Colonic mucosa (tissue), 4 donors: Measurements from ENCODE around the gene TEKT1. TPM values are rescaled to one million over a fixed set of nuclear protein-coding genes. Genes with fewer than 3 reads are reported as not detected.

Source experiments
- DNase-seq: peaks from one replicate; pipeline ENCODE4 v3.0.0-alpha.2; 2020
- H3K27ac ChIP-seq: fragments of 200-600 bp; one replicate; pipeline ENCODE4 v1.8.0; 2021
- H3K27me3 ChIP-seq: fragments of 200-600 bp; one replicate; pipeline ENCODE4 v1.8.0; 2021
- H3K36me3 ChIP-seq: fragments of 200-600 bp; one replicate; pipeline ENCODE4 v1.8.0; 2021
- H3K4me1 ChIP-seq: fragments of 200-600 bp; one replicate; pipeline ENCODE4 v1.8.0; 2021; ENCODE audit warnings: mild to moderate bottlenecking
- H3K4me3 ChIP-seq: fragments of 200-600 bp; one replicate; pipeline ENCODE4 v1.8.0; 2021
- H3K9ac ChIP-seq, 2 donors: one replicate each; pipeline ENCODE4 v1.7.0; 2013; ENCODE audit warnings: control low read depth in 2 of 2, low read depth in 2 of 2, low read length in 2 of 2
- H3K9me3 ChIP-seq: fragments of 200-600 bp; one replicate; pipeline ENCODE4 v1.8.0; 2021
- intact Hi-C: fragments of 100-400 bp; cut with DNase I; formaldehyde crosslinking; loops from one replicate; pipeline ENCODE4 v1.14.1; 2022
- total RNA-seq, 2 donors: library from RNA; stranded (reverse); fragmentation: NEBNext Ultra II Directional in 1 of 2; extraction: Animal tissue kit (Norgen Biotek cat#: 25700) in 1 of 2; gene quantifications; one replicate each; pipeline ENCODE4 v1.2.1, GENCODE V29; 2021
- TF ChIP-seq, protein P1 (sequence below): fragments of 200-600 bp; IDR thresholded peaks from one replicate; pipeline ENCODE4 v1.8.0; 2022; ENCODE audit warnings: antibody characterized with exemption, mild to moderate bottlenecking
- donor health status: healthy.
- donor health status: DM: no; HTN: no; CAD: no.
- donor health status: DM: no; HTN: no; CAD: no.

TEKT1 gene
- total RNA-seq, 2 donors from 2014 or later = not detected

DNA sequence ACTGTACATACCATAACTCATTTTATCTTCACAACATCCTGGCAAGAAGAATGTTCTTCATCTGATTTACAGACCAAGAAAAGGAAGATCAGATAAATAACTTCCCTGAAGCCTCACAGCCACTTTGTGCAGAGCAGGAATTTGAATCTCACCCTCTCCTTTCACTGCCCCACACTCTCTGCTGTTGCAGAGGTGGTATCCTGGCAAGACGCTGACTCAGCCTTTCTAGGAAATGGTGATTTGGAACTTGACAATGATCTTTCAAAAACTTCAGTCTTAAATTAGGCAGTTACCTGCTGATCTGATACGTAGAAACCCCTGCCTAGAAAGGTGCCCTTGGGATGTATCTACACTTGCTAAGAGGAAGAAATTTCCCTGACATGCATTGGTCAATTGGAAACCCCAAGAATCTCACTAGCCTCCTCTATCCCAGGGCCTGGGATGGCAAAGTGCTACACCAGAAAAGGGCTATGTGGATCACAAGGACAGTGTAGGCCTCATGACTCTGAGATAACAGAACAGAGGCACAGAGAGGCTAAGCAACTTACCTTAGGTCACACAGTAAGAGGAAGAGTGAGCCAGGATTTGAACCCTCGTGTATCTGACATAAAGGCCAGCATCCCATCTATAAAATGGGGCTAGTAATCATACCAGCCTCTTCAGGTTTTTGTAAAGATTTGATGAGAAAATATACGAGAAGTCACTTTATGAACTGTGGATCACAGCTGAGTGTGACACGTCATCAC is 37.6 kb downstream of the TEKT1 start:
- H3K36me3 ChIP-seq = no peaks in the 10 kb centered on the region
- intact Hi-C loops = no loop called here
- H3K27ac ChIP-seq = no peak overlapping the region
- H3K27me3 ChIP-seq = peaks cover 4% of the 10 kb centered on the region
- H3K4me1 ChIP-seq = no peaks in the 10 kb centered on the region
- H3K9me3 ChIP-seq = no peaks in the 10 kb centered on the region
- TF ChIP-seq, protein P1, sequence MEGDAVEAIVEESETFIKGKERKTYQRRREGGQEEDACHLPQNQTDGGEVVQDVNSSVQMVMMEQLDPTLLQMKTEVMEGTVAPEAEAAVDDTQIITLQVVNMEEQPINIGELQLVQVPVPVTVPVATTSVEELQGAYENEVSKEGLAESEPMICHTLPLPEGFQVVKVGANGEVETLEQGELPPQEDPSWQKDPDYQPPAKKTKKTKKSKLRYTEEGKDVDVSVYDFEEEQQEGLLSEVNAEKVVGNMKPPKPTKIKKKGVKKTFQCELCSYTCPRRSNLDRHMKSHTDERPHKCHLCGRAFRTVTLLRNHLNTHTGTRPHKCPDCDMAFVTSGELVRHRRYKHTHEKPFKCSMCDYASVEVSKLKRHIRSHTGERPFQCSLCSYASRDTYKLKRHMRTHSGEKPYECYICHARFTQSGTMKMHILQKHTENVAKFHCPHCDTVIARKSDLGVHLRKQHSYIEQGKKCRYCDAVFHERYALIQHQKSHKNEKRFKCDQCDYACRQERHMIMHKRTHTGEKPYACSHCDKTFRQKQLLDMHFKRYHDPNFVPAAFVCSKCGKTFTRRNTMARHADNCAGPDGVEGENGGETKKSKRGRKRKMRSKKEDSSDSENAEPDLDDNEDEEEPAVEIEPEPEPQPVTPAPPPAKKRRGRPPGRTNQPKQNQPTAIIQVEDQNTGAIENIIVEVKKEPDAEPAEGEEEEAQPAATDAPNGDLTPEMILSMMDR = no peak
- no peak overlapping the region for H3K4me3 ChIP-seq
- DNase-seq = no peak
- no peak overlapping the region for H3K9ac ChIP-seq

DNA sequence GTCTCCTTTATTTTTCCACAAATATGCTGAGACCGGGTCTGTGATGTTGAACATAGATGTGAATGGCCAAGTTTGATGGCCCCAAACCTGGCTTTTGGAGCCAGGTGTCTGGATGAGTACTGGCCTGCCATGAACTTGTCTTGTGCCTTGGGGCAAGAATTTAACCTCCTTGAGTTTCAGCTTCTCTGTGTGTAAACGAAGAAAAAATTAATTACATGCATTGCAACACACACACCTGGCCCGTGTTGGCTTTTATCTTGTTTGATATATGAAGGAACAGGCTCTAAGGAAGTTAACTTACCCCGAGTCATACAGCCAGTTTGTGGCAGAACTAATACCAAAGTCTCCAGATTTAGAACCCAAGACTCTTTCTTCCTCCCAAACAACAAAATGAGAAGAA is 42.4 kb downstream of the TEKT1 start:
- peaks cover 4% of the 10 kb centered on the region for H3K27me3 ChIP-seq

DNA sequence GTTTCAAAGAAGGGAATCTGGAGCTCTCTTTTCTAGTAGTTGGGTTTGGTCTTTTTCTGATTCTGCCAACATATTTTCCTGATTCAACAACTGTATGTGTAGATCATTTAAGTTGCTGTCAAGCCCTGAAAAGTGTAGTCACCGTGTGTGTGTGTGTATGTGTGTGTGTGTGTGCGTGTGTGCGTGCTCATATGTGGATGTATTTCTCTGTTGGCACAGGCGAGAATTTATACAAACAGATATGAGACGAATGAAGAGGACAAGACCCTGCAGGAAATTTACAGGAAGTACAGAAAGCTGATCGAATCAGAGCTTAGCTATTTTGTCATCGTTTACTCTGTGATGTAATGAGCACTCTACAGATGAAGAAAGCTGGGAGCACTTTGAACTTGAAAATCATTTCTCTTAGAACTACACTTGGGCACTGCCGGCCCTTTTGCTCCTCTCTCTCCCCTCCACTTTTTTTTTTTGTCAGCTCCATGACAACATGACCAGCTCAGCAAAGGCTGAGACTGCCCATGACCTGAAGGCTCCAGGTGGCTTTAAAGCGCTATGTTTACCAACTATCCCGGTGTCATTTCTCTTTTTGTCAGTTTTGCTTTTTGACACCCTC is 44.3 kb downstream of the TEKT1 start:
- no peak overlapping the region for H3K4me3 ChIP-seq
- no peaks in the 10 kb centered on the region for H3K9me3 ChIP-seq
- intact Hi-C loops = no loop called here
- TF ChIP-seq, protein P1 = no peak
- no peaks in the 10 kb centered on the region for H3K4me1 ChIP-seq
- no peak overlapping the region for H3K9ac ChIP-seq
- no peak for DNase-seq
- peaks cover 4% of the 10 kb centered on the region for H3K27me3 ChIP-seq
- no peaks in the 10 kb centered on the region for H3K36me3 ChIP-seq
- H3K27ac ChIP-seq = no peak overlapping the region

More for the DNA sequence above, 42.4 kb downstream of the TEKT1 start:
- Histone ChIP-seq H3K9ac (no peak overlapping the region), H3K4me1 (no peaks in the 10 kb centered on the region), H3K9me3 (no peaks in the 10 kb centered on the region), H3K4me3 (no peak overlapping the region), H3K36me3 (no peaks in the 10 kb centered on the region), H3K27ac (no peak overlapping the region)
- DNase-seq = no peak
- intact Hi-C loops = no loop called here
- TF ChIP-seq, protein P1 = no peak

DNA sequence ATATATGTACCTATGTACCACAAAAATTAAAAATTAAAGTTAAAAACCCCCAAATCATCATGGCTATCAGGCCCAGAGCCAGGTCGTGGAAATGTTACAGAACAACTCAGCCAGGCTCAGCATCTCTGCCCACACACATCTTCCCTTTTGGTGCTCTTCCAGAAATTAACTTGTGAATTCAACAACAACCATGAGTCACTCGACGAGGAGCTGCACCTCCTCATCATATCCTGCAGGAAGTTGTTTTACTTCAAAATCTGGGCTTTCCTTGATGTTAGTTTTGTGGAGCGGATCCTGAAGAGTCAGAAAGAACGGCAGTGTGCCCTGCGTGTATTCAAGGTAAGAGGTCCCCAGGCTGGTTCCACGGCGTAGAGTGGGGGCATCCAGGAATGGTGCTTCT is 44.9 kb downstream of the TEKT1 start:
- Histone ChIP-seq H3K27me3 (peaks cover 4% of the 10 kb centered on the region), H3K9me3 (no peaks in the 10 kb centered on the region), H3K9ac (no peak overlapping the region), H3K4me3 (no peak overlapping the region), H3K36me3 (no peaks in the 10 kb centered on the region), H3K4me1 (no peaks in the 10 kb centered on the region), H3K27ac (no peak overlapping the region)
- TF ChIP-seq, protein P1 = no peak
- DNase-seq = no peak
- intact Hi-C loops = no loop called here

DNA sequence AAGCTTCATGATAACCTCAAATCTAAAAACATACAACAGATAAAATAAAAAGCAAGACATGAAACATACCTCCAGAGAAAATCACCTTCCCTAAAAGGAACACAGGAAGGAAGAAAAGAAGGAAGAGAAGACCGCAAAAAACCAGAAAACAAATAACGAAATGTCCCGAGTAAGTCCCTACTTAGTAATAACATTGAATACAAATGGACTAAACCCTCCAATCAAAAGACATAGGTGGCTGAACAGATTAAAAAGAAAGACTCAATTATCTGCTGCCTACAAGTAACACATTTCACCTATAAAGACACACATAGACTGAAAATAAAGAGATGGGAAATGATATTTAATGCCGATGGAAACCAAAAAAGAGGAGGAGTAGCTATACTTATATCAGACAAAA is 49.3 kb downstream of the TEKT1 start:
- Histone ChIP-seq H3K4me3 (no peak overlapping the region), H3K9me3 (no peaks in the 10 kb centered on the region), H3K4me1 (no peaks in the 10 kb centered on the region), H3K9ac (no peak overlapping the region), H3K36me3 (no peaks in the 10 kb centered on the region), H3K27me3 (no peaks in the 10 kb centered on the region), H3K27ac (no peak overlapping the region)
- DNase-seq = no peak
- TF ChIP-seq, protein P1 = no peak
- intact Hi-C loops = no loop called here
